ENCODE measurements around the gene FIGNL2. TPM values are rescaled to one million over a fixed set of nuclear protein-coding genes. Genes with fewer than 3 reads are reported as not detected.

The FIGNL2 gene
- total RNA-seq, 1 experiment from 2014 or later = 0.27 TPM

GRCh38 chr12:51870504-51870903 is 22.0 kb upstream of the FIGNL2 start:
- peaks cover 0 to 6% of the 10 kb centered on the region in 2 experiments; a peak in 1 of 4 replicates for H3K4me1 ChIP-seq (ENCODE audit: control insufficient read depth in 1 of 2, insufficient read depth in 2 of 2, low read length in 2 of 2)

More at GRCh38 chr12:51870504-51870903, 22.0 kb upstream of the FIGNL2 start:
- ChIA-PET CTCF (interaction anchor here (2.1 kb wide), 1 partner anchor 449 kb away, joined by 5 read pairs; no protein-coding TSS in a partner anchor), POLR2A (no interaction called here), RAD21 (ENCODE audit: low non-redundant PET in 1 of 2, low total read pairs in 2 of 2, uncharacterized antibody in 2 of 2, unreplicated experiment in 2 of 2) (no interaction called here)
- Histone ChIP-seq H4K20me1 (ENCODE audit: insufficient read depth) (no peaks in the 10 kb centered on the region), H3K36me3 (ENCODE audit: control insufficient read depth in 1 of 2, insufficient read depth in 2 of 2, low read length in 2 of 2) (no peaks in the 10 kb centered on the region), H3K4me3 (replicated peaks in 1 of 2; ENCODE audit: low read depth in 1 of 2, low read length in 2 of 2) (no peak overlapping the region), H3K4me2 (ENCODE audit: low read length) (no peak overlapping the region), H3K79me2 (ENCODE audit: insufficient read depth, low read length) (no peaks in the 10 kb centered on the region), H3K27ac (ENCODE audit: low read depth, low read length) (no peak overlapping the region), H2AFZ (ENCODE audit: low read depth, low read length, poor library complexity, severe bottlenecking) (no peak overlapping the region), H3K9ac (ENCODE audit: low read length) (no peak overlapping the region), H3K27me3 (ENCODE audit: insufficient read depth, low read length) (no peaks in the 10 kb centered on the region), H3K9me3 (ENCODE audit: control insufficient read depth in 1 of 2, insufficient read depth in 1 of 2, low read depth in 1 of 2, low read length in 2 of 2) (no peaks in the 10 kb centered on the region), H3K9me2 (ENCODE audit: insufficient read depth) (no peaks in the 10 kb centered on the region)
- no TSS peak for BruUV-seq (replicated peaks)
- TF ChIP-seq SIN3A (IDR thresholded peaks at IDR 0.05; ENCODE audit: low read depth) (no peak), POLR2A (IDR thresholded peaks at IDR 0.05; ENCODE audit: borderline replicate concordance, extremely low read depth, insufficient read depth, insufficient read length) (no peak), SRF (IDR thresholded peaks at IDR 0.05; ENCODE audit: low read depth) (no peak), JUND (IDR thresholded peaks at IDR 0.05) (no peak), EZH2phosphoT487 (IDR thresholded peaks at IDR 0.05; ENCODE audit: borderline replicate concordance) (no peak), EZH2 (IDR thresholded peaks at IDR 0.05) (no peak), ZNF274 (IDR thresholded peaks at IDR 0.05; ENCODE audit: low read depth, low read length) (no peak), FOSL1 (IDR thresholded peaks at IDR 0.05; ENCODE audit: low read depth) (no peak), YY1 (IDR thresholded peaks at IDR 0.05; ENCODE audit: extremely low read depth, insufficient replicate concordance, low read depth, low read length) (no peak), REST (IDR thresholded peaks at IDR 0.05; ENCODE audit: low read depth) (no peak), ZFX (IDR thresholded peaks at IDR 0.05) (no peak), ZBTB33 (IDR thresholded peaks at IDR 0.05; ENCODE audit: extremely low read depth, insufficient replicate concordance, low read length) (no peak)
- intact Hi-C loops (cut with micrococcal nuclease) = no loop called here
- ATAC-seq = no peak
- no peak for DNase-seq (ENCODE audit: low read depth, low spot score)
